IPS DF 19.7 (cell line): ENCODE results near the gene CRTAP.
"Not testable (repeated sequence)": the region's sequence is repeated elsewhere in the genome, so short reads cannot be mapped to it uniquely, and the experiment has no call there.

Experiments
- DNase-seq: peaks from one replicate; pipeline ENCODE4 v3.0.0-alpha.2; 2013; ENCODE audit warnings: low read depth, low spot score

Gene CRTAP

DNA sequence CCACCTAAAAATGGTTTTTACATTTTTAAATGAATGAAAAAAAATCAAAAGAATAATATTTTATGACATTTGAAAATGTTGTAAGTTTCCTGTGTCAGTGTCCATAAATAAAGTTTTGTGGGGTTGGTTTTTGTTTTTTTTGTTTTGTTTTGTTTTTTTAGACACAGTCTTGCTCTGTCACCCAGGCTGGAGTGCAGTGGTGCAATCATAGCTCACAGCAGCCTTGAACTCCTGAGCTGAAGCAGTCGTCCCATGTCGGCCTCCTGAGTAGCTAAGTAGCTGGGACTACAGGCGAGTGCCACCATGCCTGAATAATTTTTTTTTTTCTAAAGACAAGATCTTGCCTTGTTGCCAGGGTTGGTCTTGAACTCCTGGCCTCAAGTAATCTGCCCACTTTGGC lies 14.1 kb upstream of the CRTAP start:
- no peak for DNase-seq

DNA sequence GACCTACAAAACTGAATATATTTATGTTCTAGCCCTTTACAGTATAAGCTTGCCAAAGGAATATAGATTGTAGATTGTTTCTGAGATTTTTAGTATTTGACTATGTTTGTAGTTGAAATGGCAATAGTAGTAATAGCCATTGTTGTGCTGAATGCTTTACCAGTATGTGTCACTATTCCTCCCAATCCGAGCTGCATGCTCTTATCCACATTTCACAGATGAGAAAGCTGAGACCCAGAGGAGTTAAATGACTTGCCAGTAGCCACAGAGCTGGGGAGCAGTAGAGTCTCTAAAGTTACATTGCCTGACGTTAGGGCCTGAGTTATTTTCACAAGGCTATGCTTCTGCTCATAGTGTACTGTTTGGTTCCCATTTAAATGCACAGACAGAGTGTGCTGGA lies 13.6 kb upstream of the CRTAP start:
- no peak for DNase-seq

DNA sequence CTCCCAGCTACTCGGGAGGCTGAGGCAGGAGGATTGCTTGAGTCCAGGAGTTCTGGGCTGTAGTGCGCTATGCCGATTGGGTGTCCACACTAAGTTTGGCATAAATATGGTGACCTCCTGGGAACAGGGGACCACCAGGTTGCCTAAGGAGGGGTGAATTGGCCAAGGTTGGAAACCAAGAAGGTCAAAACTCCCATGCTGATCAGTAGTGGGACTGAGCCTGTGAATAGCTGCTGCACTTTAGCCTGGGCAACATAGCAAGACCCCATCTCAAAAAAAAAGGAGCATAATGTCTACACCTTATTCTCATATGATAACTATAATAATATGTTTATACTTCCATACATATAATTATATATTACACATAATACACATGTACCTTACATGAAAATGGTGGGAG lies 10.8 kb upstream of the CRTAP start:
- DNase-seq = no peak

DNA sequence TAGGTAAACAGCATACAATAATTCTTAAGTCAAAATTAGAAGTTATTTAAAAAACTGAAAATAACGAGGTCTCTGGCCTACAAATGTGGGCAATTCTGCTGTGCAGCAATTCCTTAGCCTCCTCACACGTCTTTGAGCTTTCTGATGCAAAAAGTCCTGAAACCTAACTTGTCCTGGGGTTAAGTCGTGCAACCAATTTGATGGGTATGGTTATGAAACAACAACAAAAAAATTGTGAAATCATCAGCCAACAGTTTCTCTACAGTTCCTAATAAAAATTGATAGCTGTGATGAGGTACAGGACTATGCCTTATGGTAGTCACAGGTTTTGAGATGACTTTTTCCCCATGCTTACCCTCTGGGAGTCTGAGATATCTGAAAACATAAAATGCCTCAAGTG lies 10.3 kb upstream of the CRTAP start:
- DNase-seq = no peak

DNA sequence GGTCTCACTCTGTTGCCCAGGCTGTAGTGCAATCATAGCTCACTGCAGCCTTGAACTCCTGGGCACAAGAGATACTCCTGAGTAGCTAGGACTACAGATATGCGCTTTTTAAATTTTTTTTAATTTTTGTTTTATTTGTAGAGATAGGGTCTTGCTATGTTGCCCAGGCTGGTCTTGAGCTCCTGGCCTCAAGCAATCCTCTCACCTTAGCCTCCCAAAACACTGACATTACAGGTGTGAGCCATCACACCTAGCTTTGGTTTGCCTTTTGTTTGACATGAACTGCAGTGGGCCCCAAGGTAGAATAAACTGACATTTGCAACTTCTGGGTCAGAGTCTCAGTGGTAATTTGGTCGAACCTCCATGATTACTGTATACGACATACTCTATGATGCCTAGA lies 9.0 kb upstream of the CRTAP start:
- DNase-seq = no peak

- DNase-seq = no peak
Observed at GRCh38 chr3:33105341-33105948, 8.4 kb upstream of the CRTAP start.

- not testable (repeated sequence) for DNase-seq
Observed at GRCh38 chr3:33106854-33107253, 7.0 kb upstream of the CRTAP start.

DNA sequence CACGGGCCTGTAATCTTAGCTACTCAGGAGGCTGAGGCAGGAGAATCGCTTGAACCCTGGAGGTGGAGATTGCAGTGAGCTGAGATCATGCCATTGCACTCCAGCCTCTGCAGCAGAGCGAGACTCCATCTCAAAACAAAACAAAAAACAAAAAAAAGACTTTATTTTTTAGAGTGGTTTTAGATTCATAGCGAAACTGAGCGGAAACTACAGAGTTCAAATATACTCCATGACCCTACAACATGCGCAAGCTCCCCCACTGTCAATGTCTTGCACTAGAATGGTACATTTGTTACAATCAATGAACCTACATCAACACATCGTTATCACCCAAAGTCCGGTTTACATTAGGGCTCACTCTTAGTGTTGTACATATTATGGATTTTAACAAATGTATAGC lies 2.2 kb upstream of the CRTAP start:
- DNase-seq = no peak

GRCh38 chr3:33114622-33115023 lies 809 bp downstream of the CRTAP start:
- DNase-seq = no peak

- no peak for DNase-seq
Observed at GRCh38 chr3:33115024-33115768, 1.4 kb downstream of the CRTAP start.

DNA sequence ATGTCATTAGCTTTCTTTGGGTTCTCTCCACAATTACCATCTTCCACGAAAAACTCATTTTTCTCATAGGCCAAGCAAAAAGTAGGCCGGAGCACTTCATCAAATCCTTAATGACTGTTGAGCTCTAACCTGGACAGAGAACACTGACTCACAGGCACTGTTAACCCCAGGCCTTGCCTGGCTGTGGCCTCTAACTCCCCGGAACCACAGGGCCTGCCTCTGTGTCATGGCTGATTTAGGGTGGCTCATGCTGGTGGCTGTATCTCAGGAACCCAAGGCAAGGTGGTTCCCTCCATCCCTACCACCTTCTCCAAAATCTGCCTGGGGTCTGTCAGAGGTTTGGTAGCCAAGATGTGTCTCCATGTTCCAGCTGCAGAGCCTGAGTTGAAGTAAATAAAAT lies 3.6 kb downstream of the CRTAP start:
- DNase-seq = no peak

DNA sequence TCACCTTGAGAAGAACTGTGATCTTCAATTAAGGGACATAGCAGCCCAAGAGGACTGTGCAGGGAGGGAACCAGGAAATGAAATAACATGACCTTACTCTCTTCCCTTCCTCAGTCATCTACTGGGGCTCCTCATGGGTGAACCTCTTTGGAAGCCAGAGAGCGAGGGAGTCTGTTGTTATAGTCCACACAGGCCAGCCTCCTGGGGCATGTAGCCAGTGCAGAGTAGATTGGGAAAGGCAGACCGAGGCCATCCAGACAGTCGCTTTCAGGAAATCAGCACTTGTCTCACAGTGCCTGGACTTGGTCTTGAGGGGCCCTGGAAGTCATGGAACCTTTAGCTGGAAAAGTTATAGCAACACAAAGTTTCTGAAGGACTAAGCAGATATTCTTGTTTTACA lies 6.1 kb downstream of the CRTAP start:
- DNase-seq = no peak

DNA sequence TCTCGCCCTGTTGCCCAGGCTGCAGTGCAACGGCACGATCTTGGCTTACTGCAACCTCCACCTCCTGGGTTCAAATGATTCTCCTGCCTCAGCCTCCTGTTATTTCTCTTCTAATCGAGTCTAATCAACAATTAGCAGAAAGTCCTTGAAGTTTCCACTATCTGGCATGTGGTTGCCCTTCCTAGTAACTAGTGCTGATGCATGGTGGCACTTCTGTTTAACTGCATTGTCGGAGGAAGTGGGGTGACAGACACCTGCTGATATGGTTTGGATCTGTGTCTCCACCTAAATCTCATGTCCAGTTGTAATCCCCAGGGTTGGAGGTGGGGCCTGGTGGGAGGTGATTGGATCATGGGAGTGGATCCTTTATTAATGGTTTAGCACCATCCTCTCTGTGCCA lies 9.2 kb downstream of the CRTAP start:
- no peak for DNase-seq

- DNase-seq = no peak
Observed at GRCh38 chr3:33124638-33125037, 10.8 kb downstream of the CRTAP start.

- no peak for DNase-seq
Observed at GRCh38 chr3:33125840-33126239, 12.0 kb downstream of the CRTAP start.

DNA sequence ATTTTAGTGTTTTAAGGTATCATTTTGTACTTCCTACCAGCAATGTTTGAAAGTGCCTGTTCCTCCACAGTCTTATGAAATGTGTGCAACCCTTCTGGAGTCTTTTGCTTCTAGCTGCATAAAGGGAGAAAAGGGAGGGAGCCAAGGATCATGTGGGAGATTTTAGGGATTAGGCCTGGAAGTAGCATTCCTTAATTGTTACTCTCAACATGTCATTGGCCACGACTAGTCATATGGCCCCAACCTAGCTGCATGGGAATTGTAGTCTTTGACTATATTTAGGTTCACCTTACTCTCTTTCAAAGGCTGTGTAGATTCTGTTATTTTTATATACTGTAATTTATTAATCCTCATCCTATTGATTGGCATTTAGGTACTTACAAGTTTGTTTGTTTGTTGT lies 14.9 kb downstream of the CRTAP start:
- DNase-seq = no peak

DNA sequence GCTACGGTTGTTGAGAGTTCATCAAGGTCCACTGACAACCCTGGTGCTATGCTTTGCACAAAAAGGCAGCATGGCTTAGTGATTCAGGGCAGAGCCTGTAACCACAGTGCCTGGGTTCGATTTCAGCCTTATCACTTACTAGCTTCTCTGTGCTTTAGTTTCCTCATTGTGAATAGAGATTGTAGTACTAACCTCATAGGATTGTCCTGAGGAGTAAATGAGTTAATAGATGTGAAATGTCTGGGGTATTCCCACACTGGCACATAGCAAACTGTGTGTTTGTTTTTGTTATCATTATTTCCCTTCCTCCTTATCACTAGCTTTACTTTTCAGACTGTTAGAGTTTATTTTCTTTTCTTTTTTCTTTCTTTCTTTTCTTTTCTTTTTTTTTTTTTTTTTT lies 16.3 kb downstream of the CRTAP start:
- DNase-seq = no peak

DNA sequence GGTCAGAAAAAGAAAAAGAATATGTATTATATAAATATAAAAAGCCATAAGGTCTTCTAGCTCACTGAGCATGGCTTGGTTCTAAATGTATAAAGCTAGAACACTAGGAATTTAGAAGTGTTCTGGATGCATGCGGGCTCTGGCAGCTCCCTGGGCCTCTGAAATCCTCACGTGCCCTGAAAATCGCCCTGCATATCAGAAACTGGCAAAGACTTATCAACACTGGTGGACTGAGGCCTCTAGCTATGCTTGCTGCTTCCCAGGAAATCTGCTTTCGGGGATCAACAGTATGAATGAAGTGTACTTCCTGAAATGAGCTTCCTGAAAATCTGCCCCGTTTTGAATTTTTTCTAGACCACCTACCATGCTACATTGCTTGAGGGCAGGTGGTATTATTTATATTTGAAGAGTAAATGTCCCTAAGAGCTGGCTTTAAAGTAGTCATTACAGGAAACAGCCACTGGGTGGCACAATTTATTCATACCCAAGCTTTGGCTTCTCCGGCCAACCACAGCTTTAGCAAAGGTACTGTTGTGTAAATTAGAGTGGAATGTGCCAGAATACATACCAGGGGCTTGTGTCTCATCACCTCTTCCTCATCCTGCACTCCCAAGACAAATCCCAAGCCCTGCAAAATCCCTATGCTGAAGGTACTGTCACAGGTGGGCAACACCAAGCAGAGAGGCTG lies 17.7 kb downstream of the CRTAP start:
- peak; percentile 85 for DNase-seq

GRCh38 chr3:33132019-33132360 lies 18.2 kb downstream of the CRTAP start:
- no peak for DNase-seq

DNA sequence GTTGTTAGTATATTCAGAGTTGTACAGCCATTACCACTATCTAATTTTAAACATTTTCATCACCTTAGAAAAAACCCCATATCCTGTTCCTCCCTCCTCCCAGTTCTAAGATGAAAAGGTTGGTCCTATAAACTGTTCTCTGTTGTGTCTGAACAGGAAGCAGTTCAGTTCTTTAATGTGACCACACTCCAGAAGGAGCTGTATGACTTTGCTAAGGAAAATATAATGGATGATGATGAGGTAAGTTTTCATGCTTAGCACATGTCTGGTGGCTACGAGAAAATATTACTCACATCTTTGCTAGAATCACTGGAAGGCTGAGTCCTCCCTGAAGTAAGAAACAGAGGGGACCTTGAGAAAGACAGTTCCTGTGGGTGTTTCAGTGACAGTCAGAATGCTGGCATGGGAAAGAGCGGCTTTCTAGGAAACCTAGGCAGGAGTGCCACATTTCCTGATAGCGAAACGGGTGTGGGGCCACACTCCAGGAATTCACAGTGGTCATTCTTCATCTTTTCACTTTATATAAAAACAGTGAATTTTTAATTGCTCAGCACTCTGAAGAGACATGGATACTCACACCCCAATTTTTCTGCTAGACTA lies 20.3 kb downstream of the CRTAP start:
- DNase-seq = no peak

- DNase-seq = no peak
Observed at GRCh38 chr3:33137691-33138090, 23.9 kb downstream of the CRTAP start.

- not testable (repeated sequence) for DNase-seq
Observed at GRCh38 chr3:33139006-33139623, 25.3 kb downstream of the CRTAP start.
